ENCODE results near the gene MTA1.

- no peak for TF ChIP-seq RAD21 (conservative IDR thresholded peaks at IDR 0.05 in 1 of 2, IDR thresholded peaks at IDR 0.05 in 1 of 2)
- no peak for TF ChIP-seq POLR2AphosphoS2 (conservative IDR thresholded peaks at IDR 0.05; ENCODE audit: low read length)
- TF ChIP-seq KDM1A (IDR thresholded peaks at IDR 0.05; ENCODE audit: low read depth): no peak
- no peak for TF ChIP-seq SREBF2 (IDR thresholded peaks at IDR 0.05)
These were observed 21.4 kb upstream of the MTA1 start, which contains the start of gene TEX22 for GRCh38 chr14:105398044-105398725.
